Measurements from ENCODE around the gene POLR2L.

POLR2L gene

GRCh38 chr11:853682-854448 is 11.5 kb upstream of the POLR2L start:
- DNase-seq = no peak

DNA sequence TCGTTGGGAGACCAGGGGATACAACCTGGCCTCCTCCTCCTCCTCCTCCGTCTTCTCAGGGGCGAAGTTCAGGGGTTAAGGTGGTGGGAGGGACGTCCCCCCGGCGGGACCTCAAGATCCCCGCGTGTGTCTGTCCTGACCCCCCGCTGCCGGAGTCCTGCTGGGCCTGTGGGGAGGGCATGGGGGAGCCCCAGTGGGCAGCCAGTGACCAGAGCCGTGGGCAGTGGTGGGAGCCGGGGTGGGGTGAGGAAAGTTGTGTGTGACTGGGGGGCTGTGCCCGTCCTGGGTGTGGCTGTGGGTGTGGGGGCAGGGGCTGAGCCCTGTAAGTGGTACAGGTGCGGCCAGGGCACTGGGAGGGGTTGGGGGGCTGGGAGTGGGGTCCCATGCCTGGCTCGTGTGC is 10.4 kb upstream of the POLR2L start:
- no peak for DNase-seq

GRCh38 chr11:850775-851763 is 8.7 kb upstream of the POLR2L start:
- DNase-seq = no peak

DNA sequence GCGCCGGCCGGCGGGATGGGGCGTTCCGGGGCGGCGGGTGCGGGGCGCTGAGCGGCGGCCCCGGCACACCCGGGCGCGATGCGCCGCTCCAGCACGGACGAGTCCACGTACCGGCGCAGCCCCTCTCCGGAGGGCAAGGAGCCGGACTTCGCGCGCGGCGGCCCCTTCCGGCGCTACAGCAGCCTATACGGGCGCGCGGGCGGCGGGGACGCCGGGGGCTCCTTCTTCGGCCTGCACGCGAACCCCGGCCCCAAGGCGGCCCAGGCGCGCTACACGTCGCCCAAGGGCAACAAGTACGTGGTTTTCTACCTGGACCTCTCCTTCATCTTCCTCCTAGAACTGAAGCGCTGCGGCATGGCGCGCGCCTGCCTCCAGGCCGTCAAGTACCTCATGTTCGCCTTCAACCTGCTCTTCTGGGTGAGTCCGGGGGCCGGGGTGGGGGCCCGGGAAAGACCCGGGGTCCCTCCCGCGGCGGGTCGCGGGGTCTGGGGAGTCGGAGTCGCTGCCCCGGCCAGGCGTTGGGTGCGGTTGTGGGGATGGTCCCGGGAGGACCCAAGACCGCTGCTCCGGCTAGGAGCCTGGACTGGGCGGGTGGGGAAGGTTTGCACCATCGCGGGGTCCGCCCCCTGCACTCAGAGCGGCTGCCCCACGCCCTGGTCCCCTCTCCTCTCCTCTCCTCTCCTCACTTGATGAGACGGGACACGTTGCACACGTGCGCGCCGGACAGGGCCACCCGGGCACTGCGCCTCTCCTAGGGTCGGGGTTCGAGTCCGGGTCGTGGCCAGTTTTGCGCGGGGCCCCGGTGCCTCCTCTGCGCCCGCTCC is 7.8 kb upstream of the POLR2L start:
- DNase-seq = no peak

- peak; percentile 63 for DNase-seq
Observed at GRCh38 chr11:849104-849824, 6.9 kb upstream of the POLR2L start.

DNA sequence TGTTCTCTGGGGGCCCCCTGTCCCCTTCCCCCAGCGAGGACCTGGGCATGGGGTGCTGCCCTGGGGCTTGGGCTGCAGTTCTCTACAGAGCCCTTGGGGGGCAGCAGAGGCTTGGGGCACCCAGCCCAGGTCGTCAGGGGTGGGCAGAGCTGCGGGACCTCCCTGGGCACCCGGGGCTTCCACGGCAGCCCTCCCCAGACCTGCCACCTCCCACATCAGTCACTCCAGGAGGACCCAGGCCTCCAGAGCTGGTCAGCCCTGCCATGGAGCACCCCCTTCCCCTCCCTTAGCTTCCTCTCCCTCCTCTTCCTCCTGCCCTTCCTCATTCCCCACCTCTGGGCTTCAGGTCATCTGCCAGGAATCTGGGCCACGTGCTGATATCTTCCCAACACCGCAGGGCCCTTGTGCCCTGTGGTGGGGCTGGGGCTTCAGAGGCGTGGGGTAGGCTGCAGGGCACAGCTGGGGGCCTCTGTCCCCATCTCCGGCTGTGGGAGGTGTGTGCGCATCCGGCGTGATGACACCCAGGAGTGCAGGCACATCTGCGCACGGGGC is 6.1 kb upstream of the POLR2L start:
- DNase-seq = peak; percentile 72

GRCh38 chr11:847876-848275 is 5.5 kb upstream of the POLR2L start:
- DNase-seq = no peak

GRCh38 chr11:846496-847098 is 4.3 kb upstream of the POLR2L start:
- DNase-seq = no peak

DNA sequence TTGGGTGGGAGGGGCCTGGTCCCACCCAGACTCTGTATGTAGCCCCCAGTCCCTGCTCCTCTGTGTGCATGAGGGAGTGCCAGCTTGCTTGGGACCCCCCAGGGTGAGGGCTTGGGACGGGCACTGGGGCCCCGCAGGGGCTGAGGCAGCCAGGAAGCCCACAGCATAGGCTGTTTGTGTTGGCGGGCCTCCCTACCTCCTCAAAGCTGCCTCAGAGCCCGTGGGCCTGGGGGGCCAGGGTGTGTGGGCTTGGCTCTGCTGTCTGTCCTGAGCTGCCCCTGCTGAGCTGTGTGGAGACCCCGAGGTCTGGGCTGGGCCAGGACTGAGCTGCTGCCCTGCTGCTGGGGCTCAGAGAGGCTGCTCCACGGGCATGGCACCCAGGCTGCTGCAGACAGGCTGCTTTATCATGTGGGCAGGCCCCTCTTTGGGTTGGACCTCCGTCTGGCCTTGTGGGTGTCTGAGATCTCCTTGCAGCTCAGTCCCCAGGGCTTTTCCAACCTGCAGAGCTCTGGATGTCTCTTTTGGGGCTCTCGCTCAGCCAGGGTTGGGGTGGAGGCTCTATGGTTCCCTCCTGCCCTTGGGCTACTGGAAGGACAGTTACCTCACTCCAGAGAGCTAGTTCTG is 3.7 kb upstream of the POLR2L start:
- DNase-seq = no peak

GRCh38 chr11:844693-845644 is 2.6 kb upstream of the POLR2L start:
- DNase-seq = no peak

DNA sequence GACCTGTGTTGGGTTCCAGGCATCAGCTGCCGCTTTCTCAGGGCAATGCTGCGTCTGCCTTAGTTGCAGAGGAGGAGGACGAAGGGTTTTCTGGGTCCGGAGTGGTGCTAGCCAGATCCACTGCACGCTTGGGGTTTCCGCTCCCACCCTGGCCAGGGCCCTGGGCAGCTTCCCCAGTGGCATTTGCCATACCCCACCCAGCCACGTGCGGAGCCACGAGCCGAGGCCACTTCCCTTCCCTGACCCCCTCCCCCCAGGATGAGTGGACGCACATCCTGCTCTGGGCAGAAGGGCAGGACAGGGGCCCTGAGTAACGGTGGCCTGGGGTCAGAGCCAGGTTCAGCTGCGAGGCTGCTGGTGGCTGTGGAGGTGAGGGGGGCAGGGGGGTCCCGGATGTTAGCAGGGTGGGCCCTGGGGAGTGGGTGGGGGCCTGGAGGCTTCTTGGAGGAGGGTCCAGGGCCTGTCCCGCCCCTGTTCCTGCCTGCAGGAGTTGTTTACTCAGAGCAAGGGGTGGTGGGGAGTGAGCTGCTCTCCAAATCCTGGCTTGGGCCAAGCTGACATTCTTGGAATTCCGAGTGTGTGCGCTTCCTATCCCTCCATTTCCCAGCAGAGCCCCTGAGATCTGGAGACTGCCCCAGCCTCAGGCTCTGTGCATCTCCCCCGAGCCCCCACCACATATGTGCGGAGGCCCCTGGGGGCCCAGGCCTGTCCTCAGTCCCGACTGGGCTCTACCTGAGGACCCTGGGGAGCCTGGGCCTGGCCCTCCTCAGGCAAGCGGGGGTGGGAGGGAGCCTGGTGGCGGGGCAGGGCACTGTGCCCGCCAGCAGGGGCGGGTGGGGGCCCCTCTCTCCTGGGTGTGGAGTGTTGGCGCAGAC is 1.7 kb upstream of the POLR2L start:
- no peak for DNase-seq

DNA sequence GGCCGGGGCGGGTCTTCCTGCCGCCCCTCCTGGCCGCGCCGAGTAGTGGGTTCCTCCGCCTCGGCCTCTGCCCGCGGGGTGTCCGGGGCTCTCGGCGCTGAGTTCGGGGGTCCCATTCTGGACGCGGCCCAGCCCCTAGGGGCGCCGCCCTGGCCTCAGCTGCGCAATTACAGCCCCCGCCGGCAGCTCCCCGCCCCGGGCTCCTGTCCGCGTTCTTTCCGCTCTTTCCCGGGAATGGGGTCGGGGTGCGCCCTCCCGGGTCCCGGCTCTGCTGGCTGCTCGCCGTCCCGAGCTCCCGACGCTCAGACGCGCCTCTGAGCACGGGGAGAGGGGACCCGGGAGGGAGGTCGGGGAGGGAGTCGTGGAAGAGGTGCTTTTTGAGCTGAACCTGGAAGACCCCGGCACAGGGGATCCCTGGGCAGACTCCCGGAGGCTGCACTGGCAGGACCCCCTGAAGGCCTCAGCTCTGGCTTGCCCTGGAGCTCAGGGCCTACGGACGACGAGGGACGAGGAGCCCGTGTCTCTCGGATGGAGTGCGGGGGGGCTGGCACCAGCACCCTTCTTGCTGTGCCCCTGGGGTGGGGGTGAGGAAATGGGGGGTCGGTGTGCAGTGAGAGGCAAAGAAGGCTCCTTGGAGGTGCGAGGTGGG is 881 bp upstream of the POLR2L start:
- no peak for DNase-seq

DNA sequence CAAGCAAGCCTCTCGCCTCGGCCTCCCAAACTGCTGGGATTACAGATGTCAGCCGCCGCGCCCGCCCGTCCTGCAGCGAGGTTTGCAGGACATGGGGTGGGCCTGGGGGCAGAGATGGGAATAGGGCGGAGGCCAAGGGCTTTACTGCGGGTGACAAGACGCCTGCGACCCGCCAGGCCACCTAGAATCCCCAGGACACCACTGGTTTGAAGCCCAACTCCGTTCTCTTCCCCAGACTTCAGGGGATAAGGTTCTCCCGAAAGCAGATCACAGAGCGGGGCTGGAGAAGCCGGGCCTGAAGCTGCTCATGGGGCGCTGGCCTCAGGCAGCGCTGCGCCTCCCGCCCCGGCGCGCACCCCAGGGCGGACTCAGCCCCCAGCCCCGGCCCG is 354 bp downstream of the POLR2L start:
- DNase-seq = no peak

GRCh38 chr11:839875-840617 is 2.3 kb downstream of the POLR2L start:
- DNase-seq = no peak

DNA sequence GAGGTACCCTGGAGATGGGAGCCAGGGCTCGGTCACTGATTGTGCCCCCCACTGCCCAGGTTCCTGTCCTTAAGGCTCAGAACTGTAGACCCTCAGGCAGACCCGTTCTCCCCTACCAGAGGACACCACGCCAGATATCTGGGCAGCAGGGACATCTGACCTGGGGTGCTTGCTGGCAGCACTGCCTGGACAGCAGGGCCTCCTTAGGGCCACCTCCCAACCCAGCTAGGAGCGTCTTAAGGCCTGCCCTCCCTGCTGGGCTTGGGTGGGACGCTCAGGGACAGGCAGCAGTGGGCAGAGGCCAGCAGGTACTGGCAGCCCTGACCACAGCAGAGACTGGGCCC is 3.1 kb downstream of the POLR2L start:
- no peak for DNase-seq

GRCh38 chr11:838441-839279 is 3.7 kb downstream of the POLR2L start:
- DNase-seq = no peak

GRCh38 chr11:837990-838307 is 4.4 kb downstream of the POLR2L start:
- DNase-seq = no peak

All from CD4-positive, alpha-beta T cell treated with Interleukin-6 for 4 hours (primary cell).